HG03342 (cell line): ENCODE measurements around the gene WDR35.

Experiments
- ATAC-seq: cut with Tn5 transposase; IDR thresholded peaks from one replicate; pipeline ENCODE4 v1.9.1; 2021; ENCODE audit warnings: mild to moderate bottlenecking, moderate library complexity; ENCODE audit not compliant: unreplicated experiment

The WDR35 gene

GRCh38 chr2:19989667-19990415 is at the start of gene WDR35:
WDR35 (minus strand) TSS chr2:19990105; CDS start chr2:19990015, 90 bp downstream.
- peak; percentile 91 for ATAC-seq

DNA sequence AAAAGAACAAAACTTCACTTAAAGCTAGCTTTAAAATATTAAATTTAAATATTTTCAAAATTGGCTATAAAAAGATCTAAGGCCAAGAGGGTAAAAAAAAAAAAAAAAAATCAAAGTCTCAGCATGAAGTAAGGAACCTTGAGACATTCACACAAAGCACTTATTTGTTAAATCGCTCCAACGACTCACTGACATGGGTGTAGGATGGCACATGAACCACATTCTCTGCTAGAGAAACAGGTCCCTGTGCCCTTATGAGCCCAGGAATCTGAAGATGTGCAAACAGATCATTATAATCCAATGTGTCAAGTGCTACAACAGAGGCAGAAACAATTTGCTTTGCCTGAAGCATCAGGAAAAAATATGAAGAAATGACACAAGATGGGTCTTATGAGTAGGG is 47.8 kb upstream of the WDR35 start:
- ATAC-seq, result no peak

DNA sequence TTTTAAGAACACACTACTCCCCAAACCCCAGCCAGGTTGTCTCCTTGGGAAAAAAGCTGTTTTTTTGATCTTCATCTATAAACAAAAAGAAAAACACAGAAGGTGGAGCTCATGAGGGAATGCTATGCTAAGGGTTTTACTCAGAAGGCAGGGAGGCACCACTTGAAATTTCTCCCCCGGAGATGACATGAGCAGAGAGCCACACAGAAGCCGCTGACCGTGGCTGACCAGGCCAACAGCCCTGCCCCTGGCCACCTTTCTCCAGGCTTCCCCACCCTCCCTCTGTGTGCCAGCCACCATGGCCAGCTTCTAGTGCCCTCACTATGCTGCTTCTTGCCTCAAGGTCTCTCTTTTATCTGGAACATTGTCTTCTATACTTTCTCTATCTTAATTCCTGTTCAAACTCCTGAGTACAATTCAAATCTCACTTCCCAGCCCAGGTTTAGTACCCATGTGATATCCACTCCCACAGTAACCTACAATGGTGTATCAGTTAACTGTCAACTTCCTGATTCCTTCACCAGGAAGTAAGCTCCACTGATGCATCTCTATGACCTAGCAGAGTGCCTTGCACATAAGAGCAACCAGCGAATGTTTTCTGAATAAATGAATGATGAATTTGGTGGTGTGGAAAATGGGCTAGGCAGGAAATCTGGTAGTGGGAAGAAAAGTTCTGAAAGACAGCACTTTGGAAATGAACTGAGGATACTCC is 46.2 kb upstream of the WDR35 start:
- ATAC-seq, result no peak

DNA sequence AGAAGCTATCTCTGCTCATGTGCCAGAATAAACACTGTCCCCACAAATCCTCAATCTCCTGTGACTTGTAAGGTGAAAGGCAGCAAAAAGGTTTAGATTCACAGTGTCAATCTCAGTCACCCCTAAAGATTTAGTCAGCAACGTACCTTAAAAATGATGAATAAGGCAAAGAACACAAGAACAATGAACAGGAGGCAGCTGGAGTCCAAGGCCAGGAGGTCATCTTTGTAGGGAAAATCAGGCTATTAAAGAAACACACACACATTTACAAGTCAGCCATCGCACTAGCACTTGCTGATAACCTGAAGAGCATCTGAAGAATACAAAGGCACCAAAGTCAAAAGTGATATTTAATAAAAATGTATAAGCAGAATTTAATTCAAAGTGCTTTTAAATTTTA is 44.9 kb upstream of the WDR35 start:
- no peak for ATAC-seq

DNA sequence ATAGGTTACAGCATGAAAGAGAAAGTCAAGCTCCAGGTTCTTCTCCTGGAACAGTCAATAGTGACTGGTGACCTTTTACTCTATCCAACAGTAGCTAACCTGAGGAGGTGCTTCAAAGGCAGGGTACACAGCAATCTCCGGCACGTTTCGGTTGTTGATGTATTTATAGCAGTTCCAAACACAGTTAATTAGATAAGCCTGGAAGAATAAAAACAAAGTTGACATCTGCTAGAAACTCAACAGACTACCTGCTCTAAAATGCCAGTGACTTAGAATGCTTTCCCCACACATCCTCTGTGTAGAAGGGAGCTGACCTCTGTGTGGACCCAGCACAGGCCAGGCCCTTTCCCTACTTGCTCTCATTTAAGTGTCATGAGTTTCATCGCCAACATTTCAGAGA is 44.3 kb upstream of the WDR35 start:
- no peak for ATAC-seq

DNA sequence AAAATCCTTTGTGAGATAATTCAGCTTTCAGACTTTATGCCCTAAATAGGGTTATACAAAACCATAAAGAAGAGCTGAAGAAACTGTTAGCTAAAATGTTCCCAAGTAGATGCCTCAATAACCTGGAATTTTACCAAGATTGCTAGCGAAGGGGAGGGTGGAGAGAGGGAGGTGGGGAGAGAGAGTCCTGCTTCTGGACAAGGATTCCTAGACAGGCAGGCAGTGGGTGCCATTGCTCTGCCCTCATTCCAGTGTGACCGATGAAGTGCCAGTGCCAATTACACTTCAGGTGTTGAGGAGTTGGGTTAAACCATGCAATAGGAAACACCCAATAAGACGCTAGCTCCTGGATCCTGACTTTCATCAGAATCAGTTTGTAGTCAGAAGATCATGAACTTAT is 43.4 kb upstream of the WDR35 start:
- no peak for ATAC-seq

GRCh38 chr2:20030224-20030623 is 40.3 kb upstream of the WDR35 start:
- ATAC-seq, result no peak

GRCh38 chr2:20027705-20028434 is 38.0 kb upstream of the WDR35 start:
- ATAC-seq, result no peak

- ATAC-seq, result no peak
These were observed 37.4 kb upstream of the WDR35 start for GRCh38 chr2:20027260-20027677.

- no peak for ATAC-seq
These were observed 35.3 kb upstream of the WDR35 start for GRCh38 chr2:20025065-20025786.

DNA sequence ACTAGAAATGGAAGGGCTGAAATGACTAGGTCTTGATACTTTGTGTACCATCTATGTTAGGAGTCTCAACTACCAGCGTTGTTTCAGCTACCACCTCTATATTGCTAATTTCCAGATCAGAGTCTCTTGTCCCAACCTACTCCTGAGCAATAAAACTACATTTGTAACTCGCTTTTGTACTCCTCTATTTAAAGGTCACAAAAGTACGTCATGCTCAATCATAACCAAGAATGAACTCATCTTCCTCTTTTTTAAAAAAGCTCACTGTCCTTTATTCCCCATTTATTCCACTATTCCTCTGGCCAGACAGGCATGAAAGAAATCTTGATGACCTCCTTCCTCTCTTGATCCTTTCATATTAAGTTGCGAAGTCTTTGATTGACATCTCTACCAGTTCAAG is 33.8 kb upstream of the WDR35 start:
- no peak for ATAC-seq

- ATAC-seq, result no peak
These were observed 31.6 kb upstream of the WDR35 start for GRCh38 chr2:20021405-20022009.

- ATAC-seq, result no peak
These were observed 29.8 kb upstream of the WDR35 start for GRCh38 chr2:20019747-20020146.

DNA sequence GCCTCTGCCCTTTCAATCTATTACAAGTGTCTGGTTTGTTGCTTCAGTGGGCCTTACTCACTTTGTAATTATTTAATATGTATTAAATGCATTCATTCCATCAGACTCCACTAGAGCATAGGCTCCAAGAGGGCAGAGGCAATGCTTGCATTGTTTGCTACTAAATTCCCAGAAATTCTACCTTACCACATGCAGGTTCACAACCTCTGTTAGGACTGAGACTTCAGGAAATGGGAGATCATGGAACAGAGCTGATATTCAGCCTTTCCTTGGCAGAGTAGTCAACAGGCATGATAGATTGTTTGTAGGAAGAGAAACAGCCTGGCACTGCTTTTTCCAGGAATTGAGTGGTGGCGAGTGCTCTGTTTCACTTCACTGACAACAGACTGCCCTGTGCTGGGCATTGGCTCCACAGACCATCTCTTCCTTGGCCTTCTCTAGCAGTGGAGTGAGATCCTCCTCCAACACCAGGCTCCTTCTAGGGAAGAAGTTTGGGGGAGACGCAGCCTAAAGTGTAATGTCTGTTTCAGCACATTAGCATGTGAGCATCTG is 28.8 kb upstream of the WDR35 start:
- ATAC-seq, result no peak

DNA sequence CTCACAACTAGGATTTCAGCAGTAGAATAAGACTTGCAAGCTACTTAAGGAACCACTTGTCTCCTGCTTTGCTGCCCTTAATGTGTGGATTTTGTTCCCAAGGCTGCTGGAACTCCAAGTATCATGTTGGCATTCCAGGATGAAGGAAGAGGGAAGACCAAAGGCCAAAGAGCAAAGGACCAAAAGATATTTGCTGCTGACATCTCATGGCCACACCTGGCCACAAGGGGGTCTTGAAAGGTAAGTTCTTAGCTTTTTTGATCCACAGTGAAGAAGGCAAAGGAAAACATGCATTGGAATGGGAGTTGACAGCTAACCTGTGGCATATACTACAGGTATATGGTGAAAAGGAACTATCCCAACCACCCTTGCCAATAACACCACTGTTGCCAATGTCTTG is 26.4 kb upstream of the WDR35 start:
- ATAC-seq, result no peak

- no peak for ATAC-seq
These were observed 25.7 kb upstream of the WDR35 start for GRCh38 chr2:20015482-20016083.

DNA sequence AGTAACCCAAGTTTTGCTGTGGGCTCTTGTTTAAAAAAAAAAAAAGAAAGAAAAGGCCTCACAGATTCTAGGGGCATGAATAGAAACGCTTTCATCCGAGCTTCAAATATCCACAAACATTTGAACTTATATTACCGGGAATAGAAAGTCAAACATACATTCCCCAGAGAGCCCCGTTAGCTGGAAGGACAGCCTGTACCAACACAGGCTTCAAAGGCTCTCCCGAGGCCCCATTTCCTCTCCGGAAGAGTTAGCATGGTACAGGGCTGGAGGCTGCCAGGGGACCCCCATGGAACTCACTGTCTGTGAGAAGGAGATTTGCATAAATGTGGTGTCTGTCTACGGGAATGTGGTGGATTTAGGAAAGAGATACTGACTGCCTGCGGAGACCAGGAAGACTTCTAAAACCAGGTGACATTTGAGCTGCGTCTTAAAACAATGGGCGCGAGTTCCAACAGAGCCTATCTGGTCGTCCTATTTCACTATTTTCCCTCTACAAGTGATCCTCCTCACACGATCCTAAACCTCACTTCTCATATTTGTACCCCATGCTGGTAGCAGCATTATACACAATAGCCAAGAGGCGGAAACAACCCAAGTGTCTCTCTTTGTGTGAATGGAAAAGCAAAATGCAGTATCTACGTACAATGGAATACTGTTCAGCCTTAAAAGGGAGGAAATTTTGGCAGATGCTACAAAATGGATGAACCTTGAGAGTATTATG is 23.4 kb upstream of the WDR35 start:
- no peak for ATAC-seq

DNA sequence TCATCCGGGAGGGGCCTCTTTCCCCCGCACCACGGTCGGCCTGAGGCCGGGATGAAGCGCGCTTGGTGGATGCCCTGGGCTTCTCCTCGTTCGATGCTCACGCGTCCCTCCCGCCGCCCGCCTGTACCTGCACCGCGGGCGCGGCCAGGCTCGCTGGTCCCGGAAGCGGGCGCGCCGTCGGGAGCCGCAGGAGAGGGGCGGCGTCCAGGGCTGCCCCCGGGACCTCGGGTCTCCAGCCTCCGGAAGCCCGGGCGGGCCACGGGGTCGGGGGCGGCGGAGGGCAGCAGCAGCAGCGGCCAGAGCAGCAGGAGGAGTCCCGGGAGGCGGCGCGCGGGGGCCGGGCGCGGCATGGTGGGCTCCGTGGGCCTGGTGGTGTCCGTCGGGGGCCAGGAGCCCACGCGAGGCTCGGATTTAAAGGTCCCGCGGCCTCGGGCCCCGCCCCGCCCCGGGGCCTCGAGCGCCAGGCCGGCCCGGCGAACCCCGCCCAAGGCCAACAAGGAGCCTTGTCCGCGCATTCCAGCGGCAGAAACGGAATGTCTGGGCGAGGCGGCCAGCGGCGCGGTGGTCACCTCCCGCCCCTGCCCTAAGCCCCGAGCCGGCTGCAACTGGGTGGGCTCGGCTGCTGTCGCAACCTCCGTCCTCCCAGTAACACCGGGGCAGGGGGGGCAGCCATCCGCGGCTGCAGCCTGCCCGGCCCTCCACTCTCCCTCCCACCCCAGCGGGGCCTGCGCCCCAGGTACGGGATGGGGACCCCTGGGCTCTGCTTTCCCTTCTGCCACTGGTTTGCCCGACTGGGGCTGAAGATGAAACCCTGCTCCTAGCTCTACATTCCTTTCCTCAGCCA is 22.6 kb upstream of the WDR35 start, which contains the start of gene MATN3:
MATN3 (minus strand) TSS at position 387 of the 844 bp plus-strand sequence; CDS start at position 350, 37 bp downstream.
- ATAC-seq, result no peak

DNA sequence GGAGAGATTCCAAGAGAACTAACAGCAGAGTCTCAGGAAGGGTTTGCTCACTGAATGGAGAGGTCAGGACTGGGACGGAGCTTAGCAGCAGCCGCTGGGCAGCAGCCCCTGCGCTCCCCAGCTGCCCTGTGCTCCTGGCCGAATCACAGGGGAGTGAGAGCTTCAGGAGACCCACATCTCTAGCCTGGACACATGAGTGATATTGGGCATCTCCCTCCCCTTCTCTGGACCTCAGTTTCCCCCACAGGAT is 22.1 kb upstream of the WDR35 start:
- no peak for ATAC-seq
